ENCODE measurements around the gene OPTN.

DNA sequence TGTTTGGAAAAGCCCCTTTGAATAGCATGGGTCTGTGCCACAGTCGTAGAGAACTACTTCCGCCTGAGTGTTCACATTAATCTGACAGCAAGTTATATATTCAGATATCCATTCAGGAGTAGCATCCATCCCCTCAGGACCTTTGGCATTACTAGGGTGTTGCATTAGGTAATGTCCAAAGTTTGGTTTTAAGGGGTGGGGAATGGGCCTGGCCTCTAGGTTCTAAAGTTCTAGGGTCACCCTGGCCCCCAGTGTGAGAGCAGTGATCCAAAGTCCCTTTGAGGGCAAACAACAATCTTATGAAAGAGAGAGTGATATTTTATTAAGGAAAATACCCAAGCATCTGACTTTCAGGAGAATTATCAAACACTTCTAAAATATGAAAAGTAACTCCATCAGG, 73.7 kb downstream of the OPTN start:
- TF ChIP-seq, protein P1, sequence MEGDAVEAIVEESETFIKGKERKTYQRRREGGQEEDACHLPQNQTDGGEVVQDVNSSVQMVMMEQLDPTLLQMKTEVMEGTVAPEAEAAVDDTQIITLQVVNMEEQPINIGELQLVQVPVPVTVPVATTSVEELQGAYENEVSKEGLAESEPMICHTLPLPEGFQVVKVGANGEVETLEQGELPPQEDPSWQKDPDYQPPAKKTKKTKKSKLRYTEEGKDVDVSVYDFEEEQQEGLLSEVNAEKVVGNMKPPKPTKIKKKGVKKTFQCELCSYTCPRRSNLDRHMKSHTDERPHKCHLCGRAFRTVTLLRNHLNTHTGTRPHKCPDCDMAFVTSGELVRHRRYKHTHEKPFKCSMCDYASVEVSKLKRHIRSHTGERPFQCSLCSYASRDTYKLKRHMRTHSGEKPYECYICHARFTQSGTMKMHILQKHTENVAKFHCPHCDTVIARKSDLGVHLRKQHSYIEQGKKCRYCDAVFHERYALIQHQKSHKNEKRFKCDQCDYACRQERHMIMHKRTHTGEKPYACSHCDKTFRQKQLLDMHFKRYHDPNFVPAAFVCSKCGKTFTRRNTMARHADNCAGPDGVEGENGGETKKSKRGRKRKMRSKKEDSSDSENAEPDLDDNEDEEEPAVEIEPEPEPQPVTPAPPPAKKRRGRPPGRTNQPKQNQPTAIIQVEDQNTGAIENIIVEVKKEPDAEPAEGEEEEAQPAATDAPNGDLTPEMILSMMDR (IDR thresholded peaks at IDR 0.05), result no peak
- TF ChIP-seq ZFX (IDR thresholded peaks at IDR 0.05; ENCODE audit: borderline replicate concordance), result no peak

Measured in 22Rv1 (cell line).